Type B pancreatic cell (in vitro differentiated cells): Measurements from ENCODE around the gene SPPL2B. TPM values are rescaled to one million over a fixed set of nuclear protein-coding genes. Genes with fewer than 3 reads are reported as not detected.

Experiments used
- DNase-seq: peaks from one replicate; pipeline ENCODE4 v3.0.0; 2021; ENCODE audit warnings: mixed read lengths; ENCODE audit not compliant: unreplicated experiment; ENCODE audit errors: extremely low spot score
- H3K27ac Mint-ChIP-seq: 2 replicates; pipeline ENCODE4 v1.8.0; 2021; ENCODE audit warnings: mild to moderate bottlenecking, mixed read lengths
- H3K27me3 Mint-ChIP-seq: 2 replicates; pipeline ENCODE4 v1.8.0; 2021; ENCODE audit warnings: mixed read lengths
- H3K36me3 Mint-ChIP-seq: 2 replicates; pipeline ENCODE4 v1.8.0; 2021; ENCODE audit warnings: mixed read lengths
- H3K4me1 Mint-ChIP-seq: one replicate; pipeline ENCODE4 v1.8.0; 2021; ENCODE audit warnings: mixed read lengths; ENCODE audit not compliant: unreplicated experiment
- H3K4me3 Mint-ChIP-seq: 2 replicates; pipeline ENCODE4 v1.8.0; 2021; ENCODE audit warnings: mild to moderate bottlenecking, mixed read lengths
- H3K9me3 Mint-ChIP-seq: 2 replicates; pipeline ENCODE4 v1.8.0; 2021; ENCODE audit warnings: mixed read lengths
- CTCF ChIP-seq: fragments of 200-600 bp; sonication (generic); conservative IDR thresholded peaks from 2 replicates; pipeline ENCODE4 v1.5.0; 2021; ENCODE audit warnings: antibody characterized with exemption, mild to moderate bottlenecking
- total RNA-seq: library from RNA; stranded (reverse); gene quantifications from 2 replicates; pipeline ENCODE4 v1.2.1, GENCODE V29; 2021; ENCODE audit warnings: low replicate concordance

The SPPL2B gene
- total RNA-seq, 1 donor from 2014 or later, result 131 TPM

DNA sequence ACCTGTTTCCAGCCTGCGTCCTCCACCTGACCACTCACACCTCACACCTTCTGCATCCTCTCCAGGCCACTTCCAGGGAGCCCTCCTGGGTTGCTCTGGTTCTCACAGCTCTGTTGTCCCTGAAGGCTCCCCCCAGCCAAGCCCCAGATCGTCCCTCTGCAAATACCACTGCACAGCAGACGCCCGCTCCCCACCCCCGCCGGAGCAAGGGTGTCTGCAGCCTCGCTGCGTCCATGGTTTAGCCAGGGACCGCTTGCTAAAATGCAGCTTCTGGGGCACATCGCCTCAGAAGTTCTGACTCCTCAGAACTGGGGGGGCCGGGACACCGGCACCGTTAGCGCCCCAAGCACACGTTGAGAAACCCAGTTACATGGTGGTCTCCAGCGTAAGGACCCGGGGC, 21.5 kb upstream of the SPPL2B start:
- Mint-ChIP-seq H3K9me3 (no peaks in the 10 kb centered on the region), H3K4me3 (peak overlapping the region; percentile 49), H3K27me3 (peaks cover 49% of the 10 kb centered on the region), H3K36me3 (no peaks in the 10 kb centered on the region), H3K27ac (no peak overlapping the region), H3K4me1 (peaks cover 4% of the 10 kb centered on the region)
- no peak for DNase-seq
- no peak for TF ChIP-seq CTCF

DNA sequence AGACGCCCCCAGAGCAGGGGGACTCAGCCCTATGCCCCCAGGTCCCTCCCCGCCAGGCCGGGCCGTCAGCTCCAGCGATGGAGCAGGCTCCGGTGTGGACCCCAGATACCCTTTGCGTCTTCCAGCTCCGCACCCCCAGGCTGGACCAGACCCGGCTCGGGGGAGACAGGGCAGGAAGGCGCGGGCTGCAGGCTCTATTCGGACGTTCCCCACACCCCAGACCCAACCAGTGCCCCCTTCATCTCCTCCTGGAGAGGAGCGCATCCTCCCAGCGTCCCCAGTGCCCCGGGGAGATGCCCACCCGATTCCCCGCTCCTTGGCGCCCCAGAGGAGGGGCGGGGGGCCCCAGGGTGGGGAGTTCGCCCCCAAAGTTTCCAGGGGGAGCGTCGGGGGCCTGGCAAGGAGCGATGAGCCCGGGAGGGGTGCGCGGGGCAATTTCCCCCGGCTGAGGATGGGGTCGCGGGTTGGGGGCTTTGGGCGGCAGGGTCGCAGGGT, 20.9 kb upstream of the SPPL2B start:
- Mint-ChIP-seq H3K9me3 (no peaks in the 10 kb centered on the region), H3K27me3 (peaks cover 53% of the 10 kb centered on the region), H3K27ac (no peak overlapping the region), H3K4me3 (no peak overlapping the region), H3K36me3 (no peaks in the 10 kb centered on the region), H3K4me1 (peaks cover 4% of the 10 kb centered on the region)
- DNase-seq, result no peak
- no peak for TF ChIP-seq CTCF

- no peak within 1 kb of the TSS for H3K27ac Mint-ChIP-seq
- no peak for TF ChIP-seq CTCF
- no peaks in the 10 kb centered on the region for H3K9me3 Mint-ChIP-seq
- no peak for DNase-seq
- no peaks in the 10 kb centered on the region for H3K36me3 Mint-ChIP-seq
- H3K27me3 Mint-ChIP-seq, result peaks cover 51% of the 10 kb centered on the region
- no peaks in the 10 kb centered on the region for H3K4me1 Mint-ChIP-seq
- H3K4me3 Mint-ChIP-seq, result peak within 1 kb of the TSS; percentile 80
These were observed 20.3 kb upstream of the SPPL2B start, which contains the start of gene LINGO3 for GRCh38 chr19:2308114-2308556. TSS of gene LINGO3 (minus strand) at chr19:2308154. CDS start at chr19:2291776, 16,378 bp downstream.

- no peaks in the 10 kb centered on the region for H3K36me3 Mint-ChIP-seq
- no peak overlapping the region for H3K27ac Mint-ChIP-seq
- no peak for DNase-seq
These were observed 18.6 kb upstream of the SPPL2B start for GRCh38 chr19:2309734-2310362.

GRCh38 chr19:2311093-2311492, 17.4 kb upstream of the SPPL2B start:
- Mint-ChIP-seq H3K27ac (no peak overlapping the region), H3K27me3 (peaks cover 47% of the 10 kb centered on the region), H3K9me3 (no peaks in the 10 kb centered on the region), H3K4me1 (no peaks in the 10 kb centered on the region), H3K36me3 (no peaks in the 10 kb centered on the region), H3K4me3 (no peak overlapping the region)
- no peak for TF ChIP-seq CTCF
- DNase-seq, result no peak

More at GRCh38 chr19:2309734-2310362, 18.6 kb upstream of the SPPL2B start:
- Mint-ChIP-seq H3K9me3 (no peaks in the 10 kb centered on the region), H3K27me3 (peaks cover 49% of the 10 kb centered on the region), H3K4me1 (no peaks in the 10 kb centered on the region), H3K4me3 (no peak overlapping the region)
- TF ChIP-seq CTCF, result no peak
